CD4-positive, alpha-beta T cell (primary cell): ENCODE measurements around the gene STIP1. TPM values are rescaled to one million over a fixed set of nuclear protein-coding genes. Genes with fewer than 3 reads are reported as not detected.

Source experiments
- ATAC-seq: fragments of 200-7000 bp; cut with Tn5 transposase; one replicate; pipeline ENCODE4 v1.10.0; 2022; ENCODE audit warnings: mild to moderate bottlenecking; ENCODE audit not compliant: poor library complexity
- CTCF ChIA-PET: fragments of 350-600 bp; sonication (Branson Sonifier 250); formaldehyde crosslinking; loops from one replicate; lab custom pipeline; 2021; ENCODE audit warnings: antibody characterized with exemption, inconsistent platforms; lab: Charles Lee
- POLR2A ChIA-PET: fragments of 350-600 bp; sonication (Branson Sonifier 250); formaldehyde crosslinking; loops from one replicate; lab custom pipeline; 2021; ENCODE audit warnings: antibody characterized with exemption, inconsistent platforms; lab: Charles Lee
- DNase-seq, 14 experiments: peaks; one replicate each; pipeline ENCODE4 v3.0.0-alpha.2; 2013 to 2020; ENCODE audit warnings: mixed read lengths in 2 of 14
- H3K27ac ChIP-seq, 2 donors: one replicate each; pipeline versions ENCODE4 v1.5.1 to v1.7.0; 2013; ENCODE audit warnings: low read length in 2 of 2, low read depth in 1 of 2, mild to moderate bottlenecking in 1 of 2
- H3K27me3 ChIP-seq, 2 experiments: 1 replicate in 1 of 2; 2 replicates in 1 of 2; pipeline versions ENCODE4 v1.6.1 to v1.7.0; 2013; ENCODE audit warnings: low read length in 2 of 2, control low read depth in 1 of 2, mild to moderate bottlenecking in 1 of 2, moderate library complexity in 1 of 2; ENCODE audit not compliant: insufficient read depth in 2 of 2, control insufficient read depth in 1 of 2
- H3K36me3 ChIP-seq: one replicate; pipeline ENCODE4 v1.6.1; 2013; ENCODE audit warnings: low read length, control low read depth; ENCODE audit not compliant: insufficient read depth
- H3K4me1 ChIP-seq: one replicate; pipeline ENCODE4 v1.6.1; 2013; ENCODE audit warnings: low read length, control low read depth; ENCODE audit not compliant: insufficient read depth
- H3K4me3 ChIP-seq: one replicate; pipeline ENCODE4 v1.5.1; 2013; ENCODE audit warnings: mild to moderate bottlenecking, low read length, moderate library complexity
- H3K9me3 ChIP-seq, 2 experiments: 1 replicate in 1 of 2; 2 replicates in 1 of 2; pipeline versions ENCODE4 v1.6.1 to v1.7.0; 2013; ENCODE audit warnings: low read length in 2 of 2, mild to moderate bottlenecking in 2 of 2, control low read depth in 1 of 2, moderate library complexity in 1 of 2; ENCODE audit not compliant: control insufficient read depth in 1 of 2, insufficient read depth in 1 of 2
- H3K27ac Mint-ChIP-seq: one replicate; pipeline ENCODE4 v1.8.0; 2020; ENCODE audit warnings: mixed read lengths
- H3K27me3 Mint-ChIP-seq: one replicate; pipeline ENCODE4 v1.8.0; 2021; ENCODE audit warnings: mixed read lengths
- H3K36me3 Mint-ChIP-seq: one replicate; pipeline ENCODE4 v1.8.0; 2021; ENCODE audit warnings: low read depth, mixed read lengths
- H3K4me1 Mint-ChIP-seq: one replicate; pipeline ENCODE4 v1.8.0; 2021; ENCODE audit warnings: low read depth, mixed read lengths
- H3K4me3 Mint-ChIP-seq: one replicate; pipeline ENCODE4 v1.8.0; 2020; ENCODE audit warnings: mild to moderate bottlenecking, mixed read lengths
- H3K9me3 Mint-ChIP-seq: one replicate; pipeline ENCODE4 v1.8.0; 2020; ENCODE audit warnings: mixed read lengths
- intact Hi-C, 2 experiments: fragments of 100-400 bp; cut with DNase I in 1 of 2; cut with micrococcal nuclease in 1 of 2; formaldehyde crosslinking; loops; one replicate each; pipeline versions ENCODE4 v1.15.1 to v1.9.0; 2023 to 2025; cut with DNase I, micrococcal nuclease
- total RNA-seq, 174 experiments: library from RNA in 2 of 174; stranded (reverse) in 2 of 174; gene quantifications; one replicate each; pipeline ENCODE4 v1.2.3 and lab custom pipeline; 2021 to 2026
- TF ChIP-seq, protein P1 (sequence below): fragments of 200-600 bp; IDR thresholded peaks from one replicate; pipeline ENCODE4 v1.8.0; 2022; ENCODE audit warnings: antibody characterized with exemption, mild to moderate bottlenecking

The STIP1 gene
- total RNA-seq, 2 experiments from 2014 or later: 29.0 to 37.5 TPM

- CTCF ChIA-PET: interaction anchor here (1.0 to 4.7 kb wide), 9 partner anchors 8 to 67 kb away, joined by 3 to 56 read pairs (median 6); partner anchors contain the start of genes CATSPERZ, ESRRA, FERMT3 and FKBP2
- ATAC-seq (no peak), DNase-seq (no peak)
- Mint-ChIP-seq H3K27me3 (no peaks in the 10 kb centered on the region), H3K36me3 (peaks cover 4% of the 10 kb centered on the region), H3K9me3 (no peaks in the 10 kb centered on the region), H3K4me3 (peak overlapping the region; percentile 79), H3K4me1 (peaks cover 31% of the 10 kb centered on the region), H3K27ac (no peak overlapping the region)
- TF ChIP-seq, protein P1, sequence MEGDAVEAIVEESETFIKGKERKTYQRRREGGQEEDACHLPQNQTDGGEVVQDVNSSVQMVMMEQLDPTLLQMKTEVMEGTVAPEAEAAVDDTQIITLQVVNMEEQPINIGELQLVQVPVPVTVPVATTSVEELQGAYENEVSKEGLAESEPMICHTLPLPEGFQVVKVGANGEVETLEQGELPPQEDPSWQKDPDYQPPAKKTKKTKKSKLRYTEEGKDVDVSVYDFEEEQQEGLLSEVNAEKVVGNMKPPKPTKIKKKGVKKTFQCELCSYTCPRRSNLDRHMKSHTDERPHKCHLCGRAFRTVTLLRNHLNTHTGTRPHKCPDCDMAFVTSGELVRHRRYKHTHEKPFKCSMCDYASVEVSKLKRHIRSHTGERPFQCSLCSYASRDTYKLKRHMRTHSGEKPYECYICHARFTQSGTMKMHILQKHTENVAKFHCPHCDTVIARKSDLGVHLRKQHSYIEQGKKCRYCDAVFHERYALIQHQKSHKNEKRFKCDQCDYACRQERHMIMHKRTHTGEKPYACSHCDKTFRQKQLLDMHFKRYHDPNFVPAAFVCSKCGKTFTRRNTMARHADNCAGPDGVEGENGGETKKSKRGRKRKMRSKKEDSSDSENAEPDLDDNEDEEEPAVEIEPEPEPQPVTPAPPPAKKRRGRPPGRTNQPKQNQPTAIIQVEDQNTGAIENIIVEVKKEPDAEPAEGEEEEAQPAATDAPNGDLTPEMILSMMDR: no peak
- Histone ChIP-seq H3K27me3 (no peaks in the 10 kb centered on the region), H3K4me1 (peaks cover 51% of the 10 kb centered on the region), H3K4me3 (peak overlapping the region; percentile 55), H3K36me3 (no peaks in the 10 kb centered on the region), H3K27ac (no peak overlapping the region), H3K9me3 (no peaks in the 10 kb centered on the region)
- POLR2A ChIA-PET: interaction anchor here (0.6 to 4.5 kb wide), 11 partner anchors 9 to 109 kb away, joined by 3 to 35 read pairs (median 4); partner anchors contain the start of genes BAD, FERMT3, FKBP2 and NUDT22
- intact Hi-C loops: loop anchor here (1.0 to 10.0 kb wide), 6 partner anchors 19 to 404 kb away; partner anchors contain the start of genes ESRRA (in 1 of the 2) and STIP1 (in 1 of the 2)
These were observed 64.5 kb downstream of the STIP1 start for GRCh38 chr11:64250415-64251015.

DNA sequence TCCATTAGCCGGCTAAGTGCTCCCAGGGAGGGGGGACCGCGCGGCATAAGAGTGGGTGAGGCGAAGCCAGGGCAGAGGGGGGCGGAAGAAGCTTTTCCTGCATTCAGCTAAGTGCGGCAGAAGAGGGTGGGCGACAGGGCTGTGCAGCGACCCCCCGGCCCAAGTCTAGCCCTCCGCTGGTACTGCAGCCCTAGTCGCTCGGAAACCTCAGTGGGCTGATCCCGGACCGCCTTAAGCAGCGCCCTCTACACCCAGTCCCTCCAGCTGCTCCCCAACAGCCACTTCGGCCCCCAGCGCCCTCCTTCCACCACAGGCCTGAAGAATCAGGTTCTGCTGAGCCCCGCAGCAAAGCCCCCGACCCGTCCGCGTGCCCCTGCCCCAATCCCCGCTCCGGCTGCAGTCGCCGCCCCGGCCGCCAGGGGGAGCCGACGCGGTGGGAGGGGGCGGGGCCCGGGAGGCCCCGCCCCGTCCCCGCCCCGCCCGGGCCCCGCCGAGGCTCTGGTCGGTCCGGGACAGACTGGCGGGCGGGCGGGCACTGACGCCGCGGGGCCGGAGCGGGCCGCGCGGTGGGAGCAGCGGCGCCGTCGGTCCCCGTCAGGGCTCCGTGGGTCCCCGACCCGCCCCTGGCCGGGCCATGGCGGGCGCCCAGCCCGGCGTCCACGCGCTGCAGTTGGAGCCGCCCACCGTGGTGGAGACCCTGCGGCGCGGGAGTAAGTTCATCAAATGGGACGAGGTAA lies 65.2 kb downstream of the STIP1 start, which contains the start of gene PLCB3:
Gene PLCB3, plus strand, starts transcription at position 515 of the 737 bp plus-strand sequence. Its CDS starts 120 bp downstream, at position 635.
- intact Hi-C loops: loop anchor here (1.0 to 10.0 kb wide), 6 partner anchors 18 to 404 kb away; partner anchors contain the start of genes ESRRA (in 1 of the 2) and STIP1 (in 1 of the 2)
- Histone ChIP-seq H3K27ac (no peak within 1 kb of the TSS), H3K36me3 (no peaks in the 10 kb centered on the region), H3K27me3 (no peaks in the 10 kb centered on the region), H3K4me3 (peak within 1 kb of the TSS; percentile 78), H3K9me3 (no peaks in the 10 kb centered on the region), H3K4me1 (peaks cover 44% of the 10 kb centered on the region)
- ATAC-seq: peak; percentile 72
- Mint-ChIP-seq H3K4me1 (peaks cover 25% of the 10 kb centered on the region), H3K9me3 (no peaks in the 10 kb centered on the region), H3K27ac (no peak within 1 kb of the TSS), H3K4me3 (peak within 1 kb of the TSS; percentile 92), H3K36me3 (no peaks in the 10 kb centered on the region), H3K27me3 (no peaks in the 10 kb centered on the region)
- ChIA-PET POLR2A (interaction anchor here (0.8 to 4.5 kb wide), 8 partner anchors 10 to 45 kb away, joined by 3 to 35 read pairs (median 5); partner anchors contain the start of genes BAD, FERMT3, FKBP2 and NUDT22), CTCF (interaction anchor here (0.9 to 4.7 kb wide), 14 partner anchors 8 to 67 kb away, joined by 3 to 56 read pairs (median 5); partner anchors contain the start of genes CATSPERZ, ESRRA, FERMT3 and FKBP2)
- TF ChIP-seq, protein P1: peak; percentile 64
- DNase-seq: peak in 13 of 14 experiments; percentile 39 to 82 (median 60)

GRCh38 chr11:64251753-64252002 lies 65.7 kb downstream of the STIP1 start:
- peaks cover 25% of the 10 kb centered on the region for H3K4me1 Mint-ChIP-seq
- intact Hi-C loops: loop anchor here (1.0 to 10.0 kb wide), 6 partner anchors 18 to 403 kb away; partner anchors contain the start of genes ESRRA (in 1 of the 2) and STIP1 (in 1 of the 2)
- peaks cover 43% of the 10 kb centered on the region for H3K4me1 ChIP-seq

More at GRCh38 chr11:64251753-64252002, 65.7 kb downstream of the STIP1 start:
- peaks cover 3% of the 10 kb centered on the region for H3K36me3 ChIP-seq
- H3K27ac ChIP-seq: no peak overlapping the region
- peak overlapping the region; percentile 78 for H3K4me3 ChIP-seq
- Mint-ChIP-seq H3K9me3 (no peaks in the 10 kb centered on the region), H3K36me3 (no peaks in the 10 kb centered on the region), H3K4me3 (peak overlapping the region; percentile 92), H3K27me3 (no peaks in the 10 kb centered on the region), H3K27ac (no peak overlapping the region)
- ATAC-seq (peak; percentile 7), DNase-seq (no peak)
- H3K27me3 ChIP-seq: no peaks in the 10 kb centered on the region
- CTCF ChIA-PET: interaction anchor here (0.9 to 4.7 kb wide), 14 partner anchors 9 to 66 kb away, joined by 3 to 56 read pairs (median 5); partner anchors contain the start of genes CATSPERZ, ESRRA, FERMT3 and FKBP2
- TF ChIP-seq, protein P1: no peak
- H3K9me3 ChIP-seq: no peaks in the 10 kb centered on the region
- POLR2A ChIA-PET: interaction anchor here (0.7 to 4.5 kb wide), 7 partner anchors 11 to 493 kb away, joined by 3 to 35 read pairs (median 6); partner anchors contain the start of genes FERMT3, FKBP2, NUDT22 and TRPT1
